ENCODE results near the gene POLR2L. TPM values are rescaled to one million over a fixed set of nuclear protein-coding genes. Genes with fewer than 3 reads are reported as not detected.

The POLR2L gene
- total RNA-seq, 4 donors from 2014 or later = 71.4 to 189 (median 92.3) TPM

DNA sequence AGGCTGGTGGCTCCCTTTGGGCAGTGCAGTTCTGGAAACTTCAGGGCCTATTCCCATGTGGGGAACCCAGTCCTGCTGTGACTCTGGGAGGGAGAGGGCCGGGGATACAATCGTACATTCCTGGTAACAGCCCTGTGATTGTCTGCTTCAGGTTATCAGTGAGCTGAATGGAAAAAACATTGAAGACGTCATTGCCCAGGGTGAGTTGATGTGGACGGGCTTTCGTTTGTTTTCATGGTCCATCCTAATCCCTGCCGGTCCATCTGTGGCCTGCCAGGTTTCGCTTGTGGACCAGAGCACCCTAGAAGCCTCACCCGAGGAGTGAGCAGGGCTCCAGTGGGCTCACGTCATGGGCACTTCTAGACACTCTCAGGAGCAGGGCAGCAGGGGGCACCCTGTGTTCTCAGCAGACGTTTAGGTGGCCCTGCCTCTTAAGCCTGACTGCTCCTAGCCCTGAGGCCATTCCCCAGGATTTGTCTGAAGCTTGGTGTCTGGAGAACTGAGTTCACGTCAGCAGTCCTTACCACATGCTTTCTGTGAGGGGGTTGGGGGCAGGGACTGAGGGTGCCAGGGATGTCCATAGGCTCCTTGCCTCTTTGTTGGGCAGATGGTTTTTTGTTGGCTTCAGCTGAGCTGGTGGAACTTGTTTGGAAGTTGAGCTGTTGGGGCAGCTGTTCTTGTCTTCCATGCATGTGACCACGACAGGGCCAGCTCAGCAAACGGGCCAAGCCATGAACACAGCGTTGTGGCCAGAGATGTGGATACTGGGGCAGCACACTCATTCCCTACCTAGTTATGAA is 30.7 kb downstream of the POLR2L start:
- peak overlapping the region in 3 of 4 donors; percentile 6 to 99 (median 96) for H3K27ac ChIP-seq (replicated peaks in 1 of 4)
- no peaks in the 10 kb centered on the region for H3K9me3 ChIP-seq
- WGBS = 74% methylated on average over 11 of the region's 14 CpGs
- peaks cover 26 to 39% (median 35%) of the 10 kb centered on the region in 4 donors for H3K4me1 ChIP-seq
- H3K36me3 ChIP-seq = peaks cover 24 to 45% (median 40%) of the 10 kb centered on the region in 4 donors
- no peaks in the 10 kb centered on the region for H3K27me3 ChIP-seq
- TF ChIP-seq POLR2A (IDR thresholded peaks at IDR 0.05; ENCODE audit: low read depth) (no peak), EP300 (IDR thresholded peaks at IDR 0.05) (no peak), POLR2AphosphoS5 (IDR thresholded peaks at IDR 0.05) (no peak)
- TF ChIP-seq, protein P1, sequence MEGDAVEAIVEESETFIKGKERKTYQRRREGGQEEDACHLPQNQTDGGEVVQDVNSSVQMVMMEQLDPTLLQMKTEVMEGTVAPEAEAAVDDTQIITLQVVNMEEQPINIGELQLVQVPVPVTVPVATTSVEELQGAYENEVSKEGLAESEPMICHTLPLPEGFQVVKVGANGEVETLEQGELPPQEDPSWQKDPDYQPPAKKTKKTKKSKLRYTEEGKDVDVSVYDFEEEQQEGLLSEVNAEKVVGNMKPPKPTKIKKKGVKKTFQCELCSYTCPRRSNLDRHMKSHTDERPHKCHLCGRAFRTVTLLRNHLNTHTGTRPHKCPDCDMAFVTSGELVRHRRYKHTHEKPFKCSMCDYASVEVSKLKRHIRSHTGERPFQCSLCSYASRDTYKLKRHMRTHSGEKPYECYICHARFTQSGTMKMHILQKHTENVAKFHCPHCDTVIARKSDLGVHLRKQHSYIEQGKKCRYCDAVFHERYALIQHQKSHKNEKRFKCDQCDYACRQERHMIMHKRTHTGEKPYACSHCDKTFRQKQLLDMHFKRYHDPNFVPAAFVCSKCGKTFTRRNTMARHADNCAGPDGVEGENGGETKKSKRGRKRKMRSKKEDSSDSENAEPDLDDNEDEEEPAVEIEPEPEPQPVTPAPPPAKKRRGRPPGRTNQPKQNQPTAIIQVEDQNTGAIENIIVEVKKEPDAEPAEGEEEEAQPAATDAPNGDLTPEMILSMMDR (IDR thresholded peaks at IDR 0.05) = no peak
- peak overlapping the region in 3 of 4 donors; percentile 87 to 98 (median 92) for H3K4me3 ChIP-seq
- intact Hi-C loops (cut with DNase I) = no loop called here
- no peak for DNase-seq (ENCODE audit: extremely low spot score)

DNA sequence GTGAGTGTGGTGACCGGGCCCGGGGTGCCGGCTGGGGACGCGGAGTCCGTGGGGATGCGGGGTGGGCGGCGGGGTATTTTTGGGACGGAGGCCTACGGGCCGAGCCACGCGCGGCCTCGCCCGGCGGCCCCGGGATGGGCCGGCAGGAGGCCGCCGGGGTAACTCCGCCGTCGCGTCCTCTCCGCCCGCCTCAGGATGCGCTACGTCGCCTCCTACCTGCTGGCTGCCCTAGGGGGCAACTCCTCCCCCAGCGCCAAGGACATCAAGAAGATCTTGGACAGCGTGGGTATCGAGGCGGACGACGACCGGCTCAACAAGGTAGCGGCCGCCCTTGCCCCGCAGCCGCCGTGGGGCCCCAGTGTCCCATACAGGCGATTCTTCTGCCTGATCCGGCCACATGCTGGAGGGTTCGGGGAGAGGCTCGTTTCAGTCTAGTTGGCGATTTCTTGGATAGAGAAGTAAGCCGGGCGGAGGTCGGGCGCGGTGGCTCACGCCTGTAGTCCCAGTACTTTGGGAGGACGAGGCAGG is 32.2 kb downstream of the POLR2L start:
- TF ChIP-seq, protein P1 (IDR thresholded peaks at IDR 0.05) = peak in 2 of 3 experiments; percentile 7 to 10
- no peak for TF ChIP-seq POLR2AphosphoS5 (IDR thresholded peaks at IDR 0.05)
- DNase-seq (ENCODE audit: extremely low spot score) = no peak
- under 1% methylated on average over 23 of the region's 55 CpGs for WGBS

DNA sequence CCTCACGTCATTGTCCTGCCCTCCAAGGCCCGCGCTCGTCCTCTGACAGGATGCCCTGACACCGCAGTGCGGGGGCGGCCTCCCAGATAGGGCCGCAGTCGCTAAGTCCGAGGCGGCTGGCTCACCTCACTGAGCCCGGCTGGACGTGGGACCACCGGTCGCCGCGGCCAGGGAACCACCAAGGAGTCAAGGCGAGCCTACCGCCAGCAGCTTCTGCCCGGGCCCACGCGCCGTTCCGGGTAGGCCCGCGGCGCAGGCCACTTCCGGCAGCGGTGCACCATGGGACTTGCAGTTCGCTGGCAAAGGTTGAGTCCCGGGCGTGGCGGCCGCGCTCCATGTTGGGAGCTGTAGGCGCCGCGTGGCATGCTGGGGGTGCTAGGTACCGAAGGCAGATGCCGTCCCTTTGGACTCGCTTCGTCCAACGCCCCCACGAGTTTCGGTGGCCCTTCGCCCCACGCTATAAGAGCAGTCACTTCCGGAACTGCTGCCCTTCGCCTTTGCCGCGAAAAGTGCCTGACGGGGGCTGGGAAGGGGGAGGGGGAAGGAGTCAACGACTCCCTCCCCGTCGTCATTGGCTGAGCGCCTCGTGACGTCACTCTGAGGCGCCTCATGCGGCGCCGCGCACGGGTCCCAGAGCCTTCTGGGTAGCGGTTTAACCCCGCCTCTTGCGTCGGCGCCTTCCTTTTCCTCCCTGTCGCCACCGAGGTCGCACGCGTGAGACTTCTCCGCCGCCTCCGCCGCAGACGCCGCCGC is 32.9 kb downstream of the POLR2L start, which contains the start of gene RPLP2:
TSS of gene RPLP2 (plus strand) at position 681 of the 753 bp plus-strand sequence. CDS start 268 bp downstream, outside the sequence.
- DNase-seq (ENCODE audit: extremely low spot score) = peak; percentile 100
- Histone ChIP-seq H3K27ac (replicated peaks in 1 of 4) (peak within 1 kb of the TSS; percentile 89 to 99 (median 96)), H3K27me3 (no peaks in the 10 kb centered on the region), H3K36me3 (peaks cover 24 to 35% (median 33%) of the 10 kb centered on the region in 4 donors), H3K4me1 (peaks cover 35 to 57% (median 51%) of the 10 kb centered on the region in 4 donors), H3K9me3 (no peaks in the 10 kb centered on the region), H3K4me3 (peak within 1 kb of the TSS; percentile 87 to 98 (median 90))
- TF ChIP-seq POLR2A (IDR thresholded peaks at IDR 0.05; ENCODE audit: low read depth) = peak; percentile 93
- TF ChIP-seq EP300 (IDR thresholded peaks at IDR 0.05) = no peak
- peak; percentile 96 for TF ChIP-seq POLR2AphosphoS5 (IDR thresholded peaks at IDR 0.05)
- intact Hi-C loops (cut with DNase I) = no loop called here
- 0% methylated on average over 23 of the region's 81 CpGs for WGBS

More for the DNA sequence above, 32.2 kb downstream of the POLR2L start:
- no peaks in the 10 kb centered on the region for H3K9me3 ChIP-seq
- H3K4me1 ChIP-seq = peaks cover 31 to 51% (median 45%) of the 10 kb centered on the region in 4 donors
- peak overlapping the region; percentile 87 to 98 (median 90) for H3K4me3 ChIP-seq
- peak overlapping the region; percentile 89 to 99 (median 96) for H3K27ac ChIP-seq (replicated peaks in 1 of 4)
- intact Hi-C loops (cut with DNase I) = no loop called here
- peaks cover 24 to 41% (median 37%) of the 10 kb centered on the region in 4 donors for H3K36me3 ChIP-seq
- H3K27me3 ChIP-seq = no peaks in the 10 kb centered on the region

DNA sequence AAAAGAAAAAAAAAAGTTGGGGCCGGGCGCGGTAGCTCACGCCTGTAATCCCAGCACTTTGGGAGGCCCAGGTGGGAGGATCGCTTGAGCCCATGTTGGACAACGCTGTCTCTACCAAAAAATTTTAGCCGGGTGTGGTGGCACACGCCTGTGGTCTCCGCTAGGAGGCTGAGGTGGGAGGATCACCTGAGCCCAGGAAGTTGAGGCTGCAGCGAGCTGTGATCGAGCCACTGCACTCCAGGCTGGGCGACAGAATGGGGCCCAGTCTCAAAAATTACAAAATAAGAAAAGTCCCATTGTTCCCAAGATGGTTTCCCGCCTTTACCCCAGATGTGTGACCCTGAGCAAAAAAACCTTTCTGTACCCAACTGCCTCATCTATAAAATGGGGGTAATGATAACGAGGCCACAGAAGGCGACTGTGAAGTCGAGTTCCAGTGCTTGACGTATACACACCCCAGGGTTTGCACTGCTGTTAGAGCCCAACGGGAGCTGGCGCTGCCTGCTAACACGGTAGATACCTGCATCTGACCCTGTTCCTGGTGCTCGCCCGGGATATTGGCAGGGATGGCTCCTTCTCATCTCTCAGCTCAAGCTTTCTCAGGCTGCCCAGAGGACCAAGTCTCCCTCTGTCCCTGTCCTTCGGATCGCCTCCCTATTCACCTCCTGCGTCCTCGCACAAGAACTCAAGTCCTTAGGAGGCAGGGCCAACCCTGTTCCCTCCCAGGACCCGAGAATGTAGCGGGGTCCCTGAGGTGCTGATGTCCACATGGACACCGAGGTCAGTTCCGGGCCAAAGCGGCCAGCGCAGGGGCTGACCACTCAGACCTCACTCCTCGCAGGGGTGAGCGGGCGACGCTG is 33.7 kb downstream of the POLR2L start:
- no peak for TF ChIP-seq POLR2AphosphoS5 (IDR thresholded peaks at IDR 0.05)
- TF ChIP-seq, protein P1 (IDR thresholded peaks at IDR 0.05) = no peak
- TF ChIP-seq EP300 (IDR thresholded peaks at IDR 0.05) = no peak
- no peak for TF ChIP-seq POLR2A (IDR thresholded peaks at IDR 0.05; ENCODE audit: low read depth)
- H3K36me3 ChIP-seq = peaks cover 24 to 27% (median 26%) of the 10 kb centered on the region in 4 donors
- DNase-seq (ENCODE audit: extremely low spot score) = no peak
- peaks cover 44 to 66% (median 59%) of the 10 kb centered on the region in 4 donors for H3K4me1 ChIP-seq
- H3K27ac ChIP-seq (replicated peaks in 1 of 4) = peak overlapping the region; percentile 89 to 99 (median 96)
- no peaks in the 10 kb centered on the region for H3K27me3 ChIP-seq
- WGBS = 74% methylated on average over 17 of the region's 36 CpGs
- intact Hi-C loops (cut with DNase I) = no loop called here
- no peaks in the 10 kb centered on the region for H3K9me3 ChIP-seq
- H3K4me3 ChIP-seq = peak overlapping the region; percentile 87 to 98 (median 90)
